WTC11 (cell line): ENCODE measurements around the gene STUM.

ENCODE experiments used
- JAZF1 ChIP-seq: fragments of 250-450 bp; sonication (Bioruptor Pico); IDR thresholded peaks from 2 replicates; pipeline ENCODE4 v1.9.0; 2021; ENCODE audit warnings: moderate library complexity, mild to moderate bottlenecking, inconsistent platforms
- MAX ChIP-seq: sonication (generic); formaldehyde crosslinking; IDR thresholded peaks from 2 replicates; pipeline ENCODE4 v1.8.0; 2022; ENCODE audit warnings: mild to moderate bottlenecking, missing genetic modification reagents

- TF ChIP-seq JAZF1 (CRISPR knock-in tag), result no peak
- TF ChIP-seq MAX (CRISPR knock-in tag), result no peak
Observed at GRCh38 chr1:226644541-226645176, 96.1 kb downstream of the STUM start.
